ENCODE results near the gene MTHFD1L. TPM values are rescaled to one million over a fixed set of nuclear protein-coding genes. Genes with fewer than 3 reads are reported as not detected.

Gene MTHFD1L
- total and polyA plus RNA-seq, 2 of the 4 experiments (the other 2 are of a cell fraction), result 43.5 to 53.2 TPM

- H2AFZ ChIP-seq (replicated peaks; ENCODE audit: low read length, poor library complexity), result no peak overlapping the region
- in situ Hi-C loops (cut with MboI; ENCODE audit: low sequenced_read_pairs) (no loop called here), dilution Hi-C loops (cut with HindIII; ENCODE audit: low sequenced_read_pairs, unreplicated experiment) (no loop called here), intact Hi-C loops (cut with micrococcal nuclease) (no loop called here)
- H4K5ac ChIP-seq (ENCODE audit: low read depth, low read length), result peak overlapping the region; percentile 73
- peaks cover 18 to 77% of the 10 kb centered on the region in 2 experiments for H3K79me1 ChIP-seq (ENCODE audit: low read depth in 1 of 2, low read length in 2 of 2)
- peaks cover 42% of the 10 kb centered on the region for H3K36me3 ChIP-seq (ENCODE audit: control insufficient read depth, insufficient read depth, low read length)
- DNase-seq (peak; percentile 37), ATAC-seq (ENCODE audit: low read depth) (peak; percentile 30; the same call in 1 of the 2 replicates)
- no peak overlapping the region for H2BK20ac ChIP-seq (ENCODE audit: low read depth, low read length)
- peaks cover 36% of the 10 kb centered on the region for H3K4me1 ChIP-seq (ENCODE audit: control insufficient read depth, insufficient read depth, low read length)
- H3K18ac ChIP-seq (ENCODE audit: low read depth, low read length), result no peak overlapping the region; the same call in 1 of the 2 replicates
- H3K9me1 ChIP-seq (ENCODE audit: insufficient read depth, low read length), result peaks cover 9% of the 10 kb centered on the region; the same call in 1 of the 2 replicates
- H2BK5ac ChIP-seq (ENCODE audit: low read depth, low read length, poor library complexity, severe bottlenecking), result peak overlapping the region; percentile 11
- TF ChIP-seq RAD21 (IDR thresholded peaks at IDR 0.05; ENCODE audit: low read length), result no peak
- no peak for TF ChIP-seq POLR2A (IDR thresholded peaks at IDR 0.05; ENCODE audit: low read depth, low read length)
- TF ChIP-seq ELK1 (IDR thresholded peaks at IDR 0.05; ENCODE audit: borderline replicate concordance, low read depth, low read length), result no peak
- TF ChIP-seq BHLHE40 (IDR thresholded peaks at IDR 0.05; ENCODE audit: low read depth, low read length), result no peak
- no peak for TF ChIP-seq MAFK (IDR thresholded peaks at IDR 0.05; ENCODE audit: low read depth, low read length)
- TF ChIP-seq, protein P1, sequence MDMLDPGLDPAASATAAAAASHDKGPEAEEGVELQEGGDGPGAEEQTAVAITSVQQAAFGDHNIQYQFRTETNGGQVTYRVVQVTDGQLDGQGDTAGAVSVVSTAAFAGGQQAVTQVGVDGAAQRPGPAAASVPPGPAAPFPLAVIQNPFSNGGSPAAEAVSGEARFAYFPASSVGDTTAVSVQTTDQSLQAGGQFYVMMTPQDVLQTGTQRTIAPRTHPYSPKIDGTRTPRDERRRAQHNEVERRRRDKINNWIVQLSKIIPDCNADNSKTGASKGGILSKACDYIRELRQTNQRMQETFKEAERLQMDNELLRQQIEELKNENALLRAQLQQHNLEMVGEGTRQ (IDR thresholded peaks at IDR 0.05; ENCODE audit: low read depth, low read length), result no peak
- no peak for TF ChIP-seq MAZ (IDR thresholded peaks at IDR 0.05; ENCODE audit: borderline replicate concordance, low read depth, low read length)
- no peak for TF ChIP-seq FOS (IDR thresholded peaks at IDR 0.05; ENCODE audit: low read depth, low read length)
- TF ChIP-seq RFX5 (IDR thresholded peaks at IDR 0.05; ENCODE audit: low read depth, low read length), result no peak
- TF ChIP-seq CHD1 (IDR thresholded peaks at IDR 0.05; ENCODE audit: low read depth, low read length), result no peak
- no peak for TF ChIP-seq CEBPB (IDR thresholded peaks at IDR 0.05; ENCODE audit: low read depth, low read length)
- no peak for TF ChIP-seq NFE2L2 (IDR thresholded peaks at IDR 0.05; ENCODE audit: low read depth, low read length)
- TF ChIP-seq, protein P2, sequence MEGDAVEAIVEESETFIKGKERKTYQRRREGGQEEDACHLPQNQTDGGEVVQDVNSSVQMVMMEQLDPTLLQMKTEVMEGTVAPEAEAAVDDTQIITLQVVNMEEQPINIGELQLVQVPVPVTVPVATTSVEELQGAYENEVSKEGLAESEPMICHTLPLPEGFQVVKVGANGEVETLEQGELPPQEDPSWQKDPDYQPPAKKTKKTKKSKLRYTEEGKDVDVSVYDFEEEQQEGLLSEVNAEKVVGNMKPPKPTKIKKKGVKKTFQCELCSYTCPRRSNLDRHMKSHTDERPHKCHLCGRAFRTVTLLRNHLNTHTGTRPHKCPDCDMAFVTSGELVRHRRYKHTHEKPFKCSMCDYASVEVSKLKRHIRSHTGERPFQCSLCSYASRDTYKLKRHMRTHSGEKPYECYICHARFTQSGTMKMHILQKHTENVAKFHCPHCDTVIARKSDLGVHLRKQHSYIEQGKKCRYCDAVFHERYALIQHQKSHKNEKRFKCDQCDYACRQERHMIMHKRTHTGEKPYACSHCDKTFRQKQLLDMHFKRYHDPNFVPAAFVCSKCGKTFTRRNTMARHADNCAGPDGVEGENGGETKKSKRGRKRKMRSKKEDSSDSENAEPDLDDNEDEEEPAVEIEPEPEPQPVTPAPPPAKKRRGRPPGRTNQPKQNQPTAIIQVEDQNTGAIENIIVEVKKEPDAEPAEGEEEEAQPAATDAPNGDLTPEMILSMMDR (conservative IDR thresholded peaks at IDR 0.05; ENCODE audit: low read depth, low read length), result no peak
- H3K27ac ChIP-seq (ENCODE audit: insufficient read depth, low read length), result peak overlapping the region; percentile 10; the same call in 1 of the 2 replicates
- H3K23ac ChIP-seq (ENCODE audit: low read depth, low read length), result no peak overlapping the region; the same call in 1 of the 2 replicates
- H2BK15ac ChIP-seq (ENCODE audit: low read depth, low read length), result no peak overlapping the region
- H3K9me3 ChIP-seq (ENCODE audit: control insufficient read depth, insufficient read depth, low read length), result no peaks in the 10 kb centered on the region
- ChIA-PET POLR2A (ENCODE audit: unreplicated experiment) (no interaction called here), CTCF (interaction anchor here (0.5 to 0.8 kb wide), 2 partner anchors 15 to 18 kb away, joined by 3 read pairs; no protein-coding TSS in a partner anchor)
- no peak overlapping the region for H3K4me3 ChIP-seq (ENCODE audit: insufficient read depth, low read depth, low read length)
- peak overlapping the region in 1 of 2 experiments; percentile 60; a peak in 2 of 4 replicates for H4K8ac ChIP-seq (ENCODE audit: low read depth in 2 of 2, low read length in 2 of 2)
- H3K56ac ChIP-seq (ENCODE audit: extremely low read depth, insufficient read depth, low read length), result no peak overlapping the region
- no peak overlapping the region for H2AK9ac ChIP-seq (replicated peaks; ENCODE audit: low read depth, low read length, poor library complexity)
- H3K14ac ChIP-seq (replicated peaks; ENCODE audit: low read depth, low read length), result no peak overlapping the region
- BruUV-seq (replicated peaks), result no TSS peak
- 0 out of 2 replicates have a peak overlapping the region, but pooled peaks have one; percentile 4 for H2AK5ac ChIP-seq (ENCODE audit: low read depth, low read length)
- peaks cover 24% of the 10 kb centered on the region for H4K20me1 ChIP-seq (ENCODE audit: insufficient read depth, low read length)
- no peak overlapping the region for H3K4me2 ChIP-seq (ENCODE audit: low read depth, low read length)
- H3K27me3 ChIP-seq (ENCODE audit: control insufficient read depth, insufficient read depth, low read length), result no peaks in the 10 kb centered on the region
- no peak overlapping the region for H4K91ac ChIP-seq (ENCODE audit: insufficient read depth, low read depth, low read length)
- H2BK120ac ChIP-seq (ENCODE audit: low read depth, low read length), result no peak overlapping the region
- no peak overlapping the region for H3K9ac ChIP-seq (ENCODE audit: low read depth, low read length)
- no peak overlapping the region for H3K4ac ChIP-seq (ENCODE audit: low read depth, low read length)
- WGBS, 2 experiments (ENCODE audit: extremely low coverage in 2 of 2, insufficient read length in 1 of 2), result 20% methylated on average over 1 of the region's 5 CpGs; no CpG with 5 or more reads in 1 of the 2 experiments
Observed at GRCh38 chr6:150876598-150876997, 11.1 kb downstream of the MTHFD1L start.
